Esophagus muscularis mucosa (tissue), 4 donors: Measurements from ENCODE around the gene GAL3ST3. TPM values are rescaled to one million over a fixed set of nuclear protein-coding genes. Genes with fewer than 3 reads are reported as not detected.
"Not testable (repeated sequence)": the region's sequence is repeated elsewhere in the genome, so short reads cannot be mapped to it uniquely, and the experiment has no call there.

ENCODE experiments used
- DNase-seq: peaks from one replicate; pipeline ENCODE4 v3.0.0-alpha.2; 2017; ENCODE audit errors: extremely low spot score
- H3K27ac ChIP-seq, 4 donors: fragments of 200-600 bp; sonication (generic); replicated peaks in 1 of 4; 1 replicate in 3 of 4; 2 replicates in 1 of 4; pipeline ENCODE4 v1.5.1; 2016 to 2019; ENCODE audit warnings: mild to moderate bottlenecking in 1 of 4
- H3K27me3 ChIP-seq, 4 donors: fragments of 200-600 bp; sonication (generic); one replicate each; pipeline versions ENCODE4 v1.5.1 to v1.6.0; 2016 to 2019
- H3K36me3 ChIP-seq, 4 donors: fragments of 200-600 bp; sonication (generic); one replicate each; pipeline ENCODE4 v1.5.1; 2016 to 2019
- H3K4me1 ChIP-seq, 4 donors: fragments of 200-600 bp; sonication (generic); one replicate each; pipeline ENCODE4 v1.5.1; 2016 to 2019
- H3K4me3 ChIP-seq, 4 donors: fragments of 200-600 bp; sonication (generic); 1 replicate in 2 of 4; 2 replicates in 2 of 4; pipeline ENCODE4 v1.5.1; 2016 to 2019; ENCODE audit warnings: mild to moderate bottlenecking in 4 of 4, moderate library complexity in 1 of 4
- H3K9me3 ChIP-seq, 4 donors: fragments of 200-600 bp; sonication (generic); 1 replicate in 3 of 4; 2 replicates in 1 of 4; pipeline ENCODE4 v1.5.1; 2016 to 2019
- CTCF ChIP-seq, 3 experiments: fragments of 200-600 bp in 2 of 3; fragments of 450-650 bp in 1 of 3; sonication (generic) in 2 of 3; IDR thresholded peaks; one replicate each; pipeline ENCODE4 v1.5.1; 2017 to 2019; ENCODE audit warnings: antibody characterized with exemption in 3 of 3, mild to moderate bottlenecking in 2 of 3, moderate library complexity in 1 of 3
- EP300 ChIP-seq: sonication (generic); formaldehyde crosslinking; IDR thresholded peaks from one replicate; pipeline ENCODE4 v1.6.1; 2017; ENCODE audit warnings: antibody characterized with exemption
- POLR2A ChIP-seq: fragments of 450-650 bp; IDR thresholded peaks from one replicate; pipeline ENCODE4 v1.6.1; 2017; ENCODE audit warnings: antibody characterized with exemption, moderate library complexity, mild to moderate bottlenecking, low read depth
- POLR2AphosphoS5 ChIP-seq, 2 donors: sonication (generic); formaldehyde crosslinking; IDR thresholded peaks; one replicate each; pipeline ENCODE4 v1.6.1; 2017; ENCODE audit warnings: antibody characterized with exemption in 2 of 2
- WGBS: methylation state at CpG from one replicate; pipeline ENCODE4 v1.1.5; 2018; 5-methylcytosine and 5-hydroxymethylcytosine counted together
- intact Hi-C: fragments of 100-400 bp; cut with DNase I; formaldehyde crosslinking; loops from one replicate; pipeline ENCODE4 v1.15.1; 2023
- total RNA-seq, 4 donors: library from RNA; depleted of rRNA; stranded (reverse); fragments of >200 nt; gene quantifications; one replicate each; pipeline versions ENCODE4 v1.1.0 to v1.2.1, GENCODE V29; 2016

Gene GAL3ST3
- total RNA-seq, 4 donors from 2014 or later, result 0.83 to 7.4 (median 3.3) TPM

GRCh38 chr11:66084821-66085475 lies 36.0 kb upstream of the GAL3ST3 start:
- H3K27me3 ChIP-seq, result no peaks in the 10 kb centered on the region
- TF ChIP-seq EP300 (no peak), POLR2AphosphoS5 (IDR thresholded peaks at IDR 0.05) (no peak), CTCF (IDR thresholded peaks at IDR 0.05) (no peak)
- 76% methylated on average over 3 of the region's 3 CpGs for WGBS
- no peaks in the 10 kb centered on the region for H3K9me3 ChIP-seq
- intact Hi-C loops, result no loop called here
- no peak overlapping the region for H3K4me3 ChIP-seq
- DNase-seq, result no peak
- H3K36me3 ChIP-seq, result no peaks in the 10 kb centered on the region
- H3K4me1 ChIP-seq, result peaks cover 48 to 61% (median 53%) of the 10 kb centered on the region in 4 donors
- H3K27ac ChIP-seq, result no peak overlapping the region

DNA sequence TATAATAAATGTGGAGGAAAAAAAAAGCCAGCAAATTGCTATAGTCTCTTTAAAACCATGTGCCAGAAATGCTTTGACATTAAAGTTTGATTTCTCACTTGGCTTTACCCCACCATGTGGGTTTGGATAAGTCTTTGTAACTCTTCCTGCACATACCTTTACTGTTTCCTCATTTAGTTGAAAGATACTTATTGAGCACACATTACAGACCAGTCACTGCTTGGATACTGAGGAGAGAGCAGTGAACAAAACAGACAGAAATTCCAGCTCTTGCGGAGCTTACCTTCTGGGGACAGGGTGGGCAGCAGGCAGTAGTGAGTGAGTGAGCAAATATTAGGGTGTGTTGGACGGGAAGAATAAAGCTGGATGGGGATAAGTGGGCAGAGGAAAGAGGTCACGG lies 34.8 kb upstream of the GAL3ST3 start:
- H3K4me3 ChIP-seq, result no peak overlapping the region
- no peak overlapping the region for H3K27ac ChIP-seq
- peaks cover 48 to 66% (median 53%) of the 10 kb centered on the region in 4 donors for H3K4me1 ChIP-seq
- DNase-seq, result no peak
- TF ChIP-seq POLR2AphosphoS5 (IDR thresholded peaks at IDR 0.05) (no peak), POLR2A (no peak), EP300 (no peak), CTCF (IDR thresholded peaks at IDR 0.05) (no peak)
- H3K36me3 ChIP-seq, result no peaks in the 10 kb centered on the region
- no peaks in the 10 kb centered on the region for H3K9me3 ChIP-seq
- intact Hi-C loops, result no loop called here
- 92% methylated on average over 3 of the region's 3 CpGs for WGBS
- H3K27me3 ChIP-seq, result no peaks in the 10 kb centered on the region

GRCh38 chr11:66082946-66083698 lies 34.2 kb upstream of the GAL3ST3 start:
- peaks cover 48 to 71% (median 53%) of the 10 kb centered on the region in 4 donors for H3K4me1 ChIP-seq
- H3K27me3 ChIP-seq, result no peaks in the 10 kb centered on the region
- WGBS, result 55% methylated on average over 4 of the region's 4 CpGs
- TF ChIP-seq EP300 (no peak), POLR2A (no peak), POLR2AphosphoS5 (IDR thresholded peaks at IDR 0.05) (no peak)
- no peak overlapping the region for H3K27ac ChIP-seq
- H3K36me3 ChIP-seq, result no peaks in the 10 kb centered on the region
- no peak for DNase-seq
- intact Hi-C loops, result no loop called here
- H3K9me3 ChIP-seq, result no peaks in the 10 kb centered on the region
- no peak overlapping the region for H3K4me3 ChIP-seq

- DNase-seq, result no peak
- peaks cover 52 to 70% (median 58%) of the 10 kb centered on the region in 4 donors for H3K4me1 ChIP-seq
- no peaks in the 10 kb centered on the region for H3K9me3 ChIP-seq
- peak in 1 of 2 donors; percentile 9 for TF ChIP-seq POLR2AphosphoS5 (IDR thresholded peaks at IDR 0.05)
- TF ChIP-seq POLR2A, result no peak
- TF ChIP-seq EP300, result no peak
- H3K27me3 ChIP-seq, result no peaks in the 10 kb centered on the region
- H3K4me3 ChIP-seq, result no peak overlapping the region
- intact Hi-C loops, result no loop called here
- peak overlapping the region; percentile 4 to 58 (median 48) for H3K27ac ChIP-seq
- H3K36me3 ChIP-seq, result peaks cover 0 to 4% (median under 1%) of the 10 kb centered on the region in 4 donors
- WGBS, result 38% methylated on average over 5 of the region's 5 CpGs
Observed at GRCh38 chr11:66081505-66081904, 32.5 kb upstream of the GAL3ST3 start.

- Histone ChIP-seq H3K4me1 (peaks cover 52 to 71% (median 58%) of the 10 kb centered on the region in 4 donors), H3K27me3 (no peaks in the 10 kb centered on the region), H3K4me3 (no peak overlapping the region), H3K36me3 (peaks cover 0 to 7% (median 5%) of the 10 kb centered on the region in 4 donors), H3K27ac (peak overlapping the region; percentile 40 to 58 (median 48)), H3K9me3 (no peaks in the 10 kb centered on the region)
- TF ChIP-seq POLR2A, result no peak
- no peak for DNase-seq
- WGBS, result 55% methylated on average over 9 of the region's 9 CpGs
- intact Hi-C loops, result no loop called here
Observed at GRCh38 chr11:66080055-66080817, 31.3 kb upstream of the GAL3ST3 start.

DNA sequence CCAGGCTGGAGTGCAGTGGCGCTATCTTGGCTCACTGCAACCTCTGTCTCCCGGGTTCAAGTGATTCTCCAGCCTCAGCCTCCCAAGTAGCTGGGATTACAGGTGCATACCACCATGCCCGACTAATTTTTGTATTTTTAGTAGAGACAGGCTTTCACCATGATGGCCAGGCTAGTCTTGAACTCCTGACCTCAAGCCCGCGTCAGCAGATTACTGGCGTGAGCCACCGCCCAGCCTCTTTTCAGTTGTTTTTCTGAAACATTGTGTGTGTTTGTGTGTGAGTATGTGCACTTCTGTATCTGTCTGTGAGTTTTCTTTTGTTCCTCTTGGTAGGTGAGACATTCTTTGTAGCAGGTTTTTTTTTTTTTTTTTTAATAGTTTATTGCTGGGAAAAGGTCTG lies 30.0 kb upstream of the GAL3ST3 start:
- H3K9me3 ChIP-seq, intact Hi-C loops, H3K27ac ChIP-seq, H3K4me3 ChIP-seq, H3K27me3 ChIP-seq, DNase-seq: not testable (repeated sequence)
- H3K36me3 ChIP-seq, result peaks cover 0 to 17% (median 12%) of the 10 kb centered on the region in 4 donors
- WGBS, result 87% methylated on average over 7 of the region's 7 CpGs
- H3K4me1 ChIP-seq, result peaks cover 42 to 58% (median 47%) of the 10 kb centered on the region in 4 donors
